SK-N-SH (cell line): ENCODE measurements around the gene ABCD1.

Experiments
- EZH2phosphoT487 ChIP-seq: fragments of 200-600 bp; sonication (generic); IDR thresholded peaks from 2 replicates; pipeline ENCODE4 v1.6.1; 2017; ENCODE audit warnings: low read depth, mixed run types, mild to moderate bottlenecking, antibody characterized with exemption, moderate library complexity, borderline replicate concordance
- FOXM1 ChIP-seq: IDR thresholded peaks from 2 replicates; pipeline ENCODE4 v1.4.0; 2012; ENCODE audit warnings: low read depth, mild to moderate bottlenecking
- NRF1 ChIP-seq: IDR thresholded peaks from 2 replicates; pipeline ENCODE4 v1.6.1; 2012; ENCODE audit warnings: low read depth, mild to moderate bottlenecking, low read length
- POLR2AphosphoS5 ChIP-seq: IDR thresholded peaks from 2 replicates; pipeline ENCODE4 v1.6.1; 2012; ENCODE audit warnings: low read depth, low read length
- RCOR1 ChIP-seq: fragments of 150-350 bp; IDR thresholded peaks from 2 replicates; pipeline ENCODE4 v1.6.1; 2017; ENCODE audit warnings: antibody characterized with exemption, low read length
- TF ChIP-seq, protein P1 (sequence below): fragments of 200-600 bp; sonication (generic); IDR thresholded peaks from 2 replicates; pipeline ENCODE4 v1.6.1; 2017; ENCODE audit warnings: antibody characterized with exemption, mild to moderate bottlenecking, moderate library complexity
- TF ChIP-seq, protein P2 (sequence below): IDR thresholded peaks from 2 replicates; pipeline ENCODE4 v1.4.0; 2012; ENCODE audit warnings: low read depth, borderline replicate concordance

DNA sequence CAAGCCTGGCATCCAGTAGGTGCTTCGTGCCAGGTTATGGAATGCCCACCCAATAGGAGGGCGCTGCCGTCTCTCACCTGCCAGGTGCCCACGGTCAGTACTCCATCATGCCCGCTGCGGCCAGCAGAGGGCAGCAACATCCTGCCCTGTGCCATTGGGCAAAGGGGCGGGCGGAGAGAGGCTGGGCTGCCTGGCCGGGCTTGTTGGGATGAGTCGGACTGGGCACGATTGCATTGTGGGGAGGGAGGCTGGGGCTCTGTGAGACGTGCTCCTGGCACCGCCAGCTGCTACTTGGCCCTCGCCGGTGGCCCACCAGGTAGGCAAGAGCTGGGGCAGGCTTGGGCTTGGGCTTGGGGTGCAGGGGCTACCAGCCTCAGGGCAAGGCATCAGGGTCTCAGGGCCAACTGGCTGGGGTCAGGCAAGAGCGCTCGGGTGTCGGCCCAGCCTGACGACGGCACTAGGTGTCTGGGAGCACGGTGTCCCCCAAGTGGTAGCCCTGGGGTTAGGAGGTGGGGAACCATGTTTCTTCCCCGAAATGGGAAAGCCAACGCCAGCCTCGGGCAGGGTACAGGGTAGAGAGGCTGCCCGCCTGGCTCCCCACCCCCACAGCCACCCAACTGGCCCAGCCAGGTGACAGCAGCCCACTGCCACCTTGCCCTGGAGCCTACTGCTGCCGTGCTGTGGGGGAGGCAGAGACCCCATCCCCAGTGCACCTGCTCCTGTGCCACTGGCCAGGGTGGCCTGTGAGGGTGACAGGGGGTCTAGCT lies 39.5 kb downstream of the ABCD1 start, which contains the start of gene PLXNB3:
- no peak for TF ChIP-seq RCOR1
- no peak for TF ChIP-seq FOXM1
- TF ChIP-seq, protein P1, sequence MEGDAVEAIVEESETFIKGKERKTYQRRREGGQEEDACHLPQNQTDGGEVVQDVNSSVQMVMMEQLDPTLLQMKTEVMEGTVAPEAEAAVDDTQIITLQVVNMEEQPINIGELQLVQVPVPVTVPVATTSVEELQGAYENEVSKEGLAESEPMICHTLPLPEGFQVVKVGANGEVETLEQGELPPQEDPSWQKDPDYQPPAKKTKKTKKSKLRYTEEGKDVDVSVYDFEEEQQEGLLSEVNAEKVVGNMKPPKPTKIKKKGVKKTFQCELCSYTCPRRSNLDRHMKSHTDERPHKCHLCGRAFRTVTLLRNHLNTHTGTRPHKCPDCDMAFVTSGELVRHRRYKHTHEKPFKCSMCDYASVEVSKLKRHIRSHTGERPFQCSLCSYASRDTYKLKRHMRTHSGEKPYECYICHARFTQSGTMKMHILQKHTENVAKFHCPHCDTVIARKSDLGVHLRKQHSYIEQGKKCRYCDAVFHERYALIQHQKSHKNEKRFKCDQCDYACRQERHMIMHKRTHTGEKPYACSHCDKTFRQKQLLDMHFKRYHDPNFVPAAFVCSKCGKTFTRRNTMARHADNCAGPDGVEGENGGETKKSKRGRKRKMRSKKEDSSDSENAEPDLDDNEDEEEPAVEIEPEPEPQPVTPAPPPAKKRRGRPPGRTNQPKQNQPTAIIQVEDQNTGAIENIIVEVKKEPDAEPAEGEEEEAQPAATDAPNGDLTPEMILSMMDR, result peak; percentile 92
- TF ChIP-seq POLR2AphosphoS5, result 0 out of 2 replicates have a peak, but pooled peaks have one; percentile 24
- no peak for TF ChIP-seq NRF1
- no peak for TF ChIP-seq EZH2phosphoT487
- TF ChIP-seq, protein P2, sequence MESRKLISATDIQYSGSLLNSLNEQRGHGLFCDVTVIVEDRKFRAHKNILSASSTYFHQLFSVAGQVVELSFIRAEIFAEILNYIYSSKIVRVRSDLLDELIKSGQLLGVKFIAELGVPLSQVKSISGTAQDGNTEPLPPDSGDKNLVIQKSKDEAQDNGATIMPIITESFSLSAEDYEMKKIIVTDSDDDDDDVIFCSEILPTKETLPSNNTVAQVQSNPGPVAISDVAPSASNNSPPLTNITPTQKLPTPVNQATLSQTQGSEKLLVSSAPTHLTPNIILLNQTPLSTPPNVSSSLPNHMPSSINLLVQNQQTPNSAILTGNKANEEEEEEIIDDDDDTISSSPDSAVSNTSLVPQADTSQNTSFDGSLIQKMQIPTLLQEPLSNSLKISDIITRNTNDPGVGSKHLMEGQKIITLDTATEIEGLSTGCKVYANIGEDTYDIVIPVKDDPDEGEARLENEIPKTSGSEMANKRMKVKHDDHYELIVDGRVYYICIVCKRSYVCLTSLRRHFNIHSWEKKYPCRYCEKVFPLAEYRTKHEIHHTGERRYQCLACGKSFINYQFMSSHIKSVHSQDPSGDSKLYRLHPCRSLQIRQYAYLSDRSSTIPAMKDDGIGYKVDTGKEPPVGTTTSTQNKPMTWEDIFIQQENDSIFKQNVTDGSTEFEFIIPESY, result no peak
